ENCODE measurements around the gene CDH4.
"Not testable (repeated sequence)": the region's sequence is repeated elsewhere in the genome, so short reads cannot be mapped to it uniquely, and the experiment has no call there.

Gene CDH4

GRCh38 chr20:61839912-61840778 is 588.1 kb downstream of the CDH4 start:
- in situ Hi-C loops (cut with HindIII; ENCODE audit: low sequenced_read_pairs) = no loop called here

GRCh38 chr20:61840779-61841455 is 588.9 kb downstream of the CDH4 start:
- in situ Hi-C loops (cut with HindIII; ENCODE audit: low sequenced_read_pairs) = no loop called here

- in situ Hi-C loops (cut with HindIII; ENCODE audit: low sequenced_read_pairs) = no loop called here
Observed at GRCh38 chr20:61841551-61841950, 589.5 kb downstream of the CDH4 start.

- in situ Hi-C loops (cut with HindIII; ENCODE audit: low sequenced_read_pairs) = no loop called here
Observed at GRCh38 chr20:61841966-61842365, 589.9 kb downstream of the CDH4 start.

- in situ Hi-C loops (cut with HindIII; ENCODE audit: low sequenced_read_pairs) = no loop called here
Observed at GRCh38 chr20:61844621-61845020, 592.6 kb downstream of the CDH4 start.

- in situ Hi-C loops (cut with HindIII; ENCODE audit: low sequenced_read_pairs) = no loop called here
Observed at GRCh38 chr20:61845233-61845671, 593.2 kb downstream of the CDH4 start.

- in situ Hi-C loops (cut with HindIII; ENCODE audit: low sequenced_read_pairs) = no loop called here
Observed at GRCh38 chr20:61846074-61846473, 594.0 kb downstream of the CDH4 start.

- in situ Hi-C loops (cut with HindIII; ENCODE audit: low sequenced_read_pairs) = no loop called here
Observed at GRCh38 chr20:61846741-61847419, 594.8 kb downstream of the CDH4 start.

- in situ Hi-C loops (cut with HindIII; ENCODE audit: low sequenced_read_pairs) = no loop called here
Observed at GRCh38 chr20:61847420-61847748, 595.3 kb downstream of the CDH4 start.

- in situ Hi-C loops (cut with HindIII; ENCODE audit: low sequenced_read_pairs) = no loop called here
Observed at GRCh38 chr20:61847986-61848385, 595.9 kb downstream of the CDH4 start.

GRCh38 chr20:61848851-61849250 is 596.8 kb downstream of the CDH4 start:
- in situ Hi-C loops (cut with HindIII; ENCODE audit: low sequenced_read_pairs) = no loop called here

- in situ Hi-C loops (cut with HindIII; ENCODE audit: low sequenced_read_pairs) = no loop called here
Observed at GRCh38 chr20:61849376-61849775, 597.3 kb downstream of the CDH4 start.

GRCh38 chr20:61849822-61850221 is 597.8 kb downstream of the CDH4 start:
- in situ Hi-C loops (cut with HindIII; ENCODE audit: low sequenced_read_pairs) = no loop called here

GRCh38 chr20:61850457-61850856 is 598.4 kb downstream of the CDH4 start:
- in situ Hi-C loops (cut with HindIII; ENCODE audit: low sequenced_read_pairs) = no loop called here

GRCh38 chr20:61850926-61851900 is 599.2 kb downstream of the CDH4 start:
- in situ Hi-C loops (cut with HindIII; ENCODE audit: low sequenced_read_pairs) = no loop called here

GRCh38 chr20:61852268-61853072 is 600.4 kb downstream of the CDH4 start:
- in situ Hi-C loops (cut with HindIII; ENCODE audit: low sequenced_read_pairs) = no loop called here

GRCh38 chr20:61853073-61854005 is 601.3 kb downstream of the CDH4 start:
- in situ Hi-C loops (cut with HindIII; ENCODE audit: low sequenced_read_pairs) = no loop called here

- in situ Hi-C loops (cut with HindIII; ENCODE audit: low sequenced_read_pairs) = not testable (repeated sequence)
Observed at GRCh38 chr20:61854538-61854937, 602.5 kb downstream of the CDH4 start.

GRCh38 chr20:61855286-61855685 is 603.2 kb downstream of the CDH4 start:
- in situ Hi-C loops (cut with HindIII; ENCODE audit: low sequenced_read_pairs) = no loop called here
